ENCODE measurements around the gene TMEM87A.

- TF ChIP-seq EZH2 (IDR thresholded peaks at IDR 0.05; ENCODE audit: insufficient read depth, poor library complexity, severe bottlenecking) (no peak), EZH2phosphoT487 (IDR thresholded peaks at IDR 0.05; ENCODE audit: insufficient read depth, low read depth) (no peak)
Observed at GRCh38 chr15:42175671-42176070, 97.6 kb downstream of the TMEM87A start.

Measured in GM23248 (cell line).